ENCODE data around the gene ATP2B3. TPM values are rescaled to one million over a fixed set of nuclear protein-coding genes. Genes with fewer than 3 reads are reported as not detected.

The ATP2B3 gene
- total and polyA plus RNA-seq, 10 of the 15 experiments (the other 5 are each of a cell fraction or from before 2014, with no cell fraction given): 0.01 TPM; not detected in 9

GRCh38 chrX:153490217-153490930 is 27.1 kb upstream of the ATP2B3 start:
- no peaks in the 10 kb centered on the region for H4K20me1 ChIP-seq (ENCODE audit: control insufficient read depth, insufficient read depth)
- FAIRE-seq (no peak), DNase-seq (ENCODE audit: low read depth, low spot score) (no peak), ATAC-seq (no peak)
- in situ Hi-C loops (cut with MboI): no loop called here
- TF ChIP-seq ZSCAN29 (IDR thresholded peaks at IDR 0.05): no peak
- no peak for TF ChIP-seq ZNF384 (IDR thresholded peaks at IDR 0.05; ENCODE audit: borderline replicate concordance, low read depth, low read length)
- TF ChIP-seq RBBP5 (conservative IDR thresholded peaks at IDR 0.05): no peak
- no peak for TF ChIP-seq ZNF687 (IDR thresholded peaks at IDR 0.05)
- no peak for TF ChIP-seq BCLAF1 (IDR thresholded peaks at IDR 0.05)
- no peak for TF ChIP-seq SMARCA5 (IDR thresholded peaks at IDR 0.05)
- WGBS (ENCODE audit: insufficient coverage, insufficient replicate concordance, low lambda C conversion rate, missing lambda C conversion rate): 38% methylated on average over 20 of the region's 20 CpGs
- ChIA-PET RAD21 (ENCODE audit: unreplicated experiment) (no interaction called here), POLR2A (no interaction called here), SMC1A (ENCODE audit: uncharacterized antibody, unreplicated experiment) (interaction anchor here (0.6 to 1.1 kb wide), 2 partner anchors 12 to 16 kb away, joined by 3 read pairs; no protein-coding TSS in a partner anchor), CTCF (no interaction called here)
- H3K4me1 ChIP-seq (ENCODE audit: control insufficient read depth, insufficient read depth, low read length): no peaks in the 10 kb centered on the region
- H2AFZ ChIP-seq (ENCODE audit: control insufficient read depth, low read depth, low read length): no peak overlapping the region
- BruUV-seq (replicated peaks): no TSS peak
- no peaks in the 10 kb centered on the region for H3K79me2 ChIP-seq (ENCODE audit: control insufficient read depth, insufficient read depth, low read length)
- H3K4me2 ChIP-seq (ENCODE audit: control insufficient read depth, insufficient read depth): no peak overlapping the region
- no peaks in the 10 kb centered on the region for H3K36me3 ChIP-seq (ENCODE audit: control insufficient read depth in 2 of 2, insufficient read depth in 2 of 2, low read length in 1 of 2)
- no peak overlapping the region for H3K27ac ChIP-seq (ENCODE audit: control insufficient read depth, insufficient read depth)
- no peaks in the 10 kb centered on the region for H3K27me3 ChIP-seq (replicated peaks in 1 of 2; ENCODE audit: control insufficient read depth in 2 of 2, insufficient read depth in 2 of 2, low read length in 1 of 2)
- no peak overlapping the region for H3K4me3 ChIP-seq
- H3K9me3 ChIP-seq (replicated peaks; ENCODE audit: control insufficient read depth, insufficient read depth, low read length): no peaks in the 10 kb centered on the region
- H3K9ac ChIP-seq (ENCODE audit: control insufficient read depth, insufficient read depth, low read length): no peak overlapping the region
- intact Hi-C loops (cut with micrococcal nuclease; ENCODE audit: unreplicated experiment): no loop called here

Measured in GM12878 (cell line).